GM19468 (cell line): ENCODE data around the gene TEAD1.

Experiments used
- ATAC-seq: cut with Tn5 transposase; IDR thresholded peaks from one replicate; pipeline ENCODE4 v1.9.1; 2021; ENCODE audit warnings: mild to moderate bottlenecking, moderate library complexity, moderate number of reproducible peaks; ENCODE audit not compliant: unreplicated experiment; ENCODE audit errors: extremely low read depth

Gene TEAD1

GRCh38 chr11:12915093-12915492 lies 240.9 kb downstream of the TEAD1 start:
- no peak for ATAC-seq

GRCh38 chr11:12917822-12918221 lies 243.6 kb downstream of the TEAD1 start:
- ATAC-seq = no peak

- ATAC-seq = no peak
Measured at GRCh38 chr11:12918667-12919066, 244.4 kb downstream of the TEAD1 start.

GRCh38 chr11:12922418-12922817 lies 248.2 kb downstream of the TEAD1 start:
- no peak for ATAC-seq

- no peak for ATAC-seq
Measured at GRCh38 chr11:12922980-12923507, 248.8 kb downstream of the TEAD1 start.

- ATAC-seq = no peak
Measured at GRCh38 chr11:12924650-12925049, 250.4 kb downstream of the TEAD1 start.

- no peak for ATAC-seq
Measured at GRCh38 chr11:12925520-12925919, 251.3 kb downstream of the TEAD1 start.

GRCh38 chr11:12927221-12927620 lies 253.0 kb downstream of the TEAD1 start:
- ATAC-seq = no peak

- no peak for ATAC-seq
Measured at GRCh38 chr11:12927886-12928285, 253.7 kb downstream of the TEAD1 start.

- ATAC-seq = no peak
Measured at GRCh38 chr11:12930850-12931249, 256.6 kb downstream of the TEAD1 start.

- no peak for ATAC-seq
Measured at GRCh38 chr11:12932485-12932884, 258.3 kb downstream of the TEAD1 start.

- no peak for ATAC-seq
Measured at GRCh38 chr11:12936200-12936599, 262.0 kb downstream of the TEAD1 start.

GRCh38 chr11:12938590-12939247 lies 264.5 kb downstream of the TEAD1 start:
- ATAC-seq = no peak

- no peak for ATAC-seq
Measured at GRCh38 chr11:12941671-12942070, 267.4 kb downstream of the TEAD1 start.

GRCh38 chr11:12942157-12942556 lies 267.9 kb downstream of the TEAD1 start:
- ATAC-seq = no peak

- no peak for ATAC-seq
Measured at GRCh38 chr11:12943311-12943710, 269.1 kb downstream of the TEAD1 start.

GRCh38 chr11:12944889-12945288 lies 270.7 kb downstream of the TEAD1 start:
- ATAC-seq = no peak

- no peak for ATAC-seq
Measured at GRCh38 chr11:12949453-12949852, 275.2 kb downstream of the TEAD1 start.

- no peak for ATAC-seq
Measured at GRCh38 chr11:12950670-12951069, 276.4 kb downstream of the TEAD1 start.

GRCh38 chr11:12951376-12951775 lies 277.2 kb downstream of the TEAD1 start:
- no peak for ATAC-seq

- no peak for ATAC-seq
Measured at GRCh38 chr11:12952094-12952493, 277.9 kb downstream of the TEAD1 start.

GRCh38 chr11:12958986-12959385 lies 284.8 kb downstream of the TEAD1 start:
- no peak for ATAC-seq
